ENCODE data around the gene ARHGEF39.

DNA sequence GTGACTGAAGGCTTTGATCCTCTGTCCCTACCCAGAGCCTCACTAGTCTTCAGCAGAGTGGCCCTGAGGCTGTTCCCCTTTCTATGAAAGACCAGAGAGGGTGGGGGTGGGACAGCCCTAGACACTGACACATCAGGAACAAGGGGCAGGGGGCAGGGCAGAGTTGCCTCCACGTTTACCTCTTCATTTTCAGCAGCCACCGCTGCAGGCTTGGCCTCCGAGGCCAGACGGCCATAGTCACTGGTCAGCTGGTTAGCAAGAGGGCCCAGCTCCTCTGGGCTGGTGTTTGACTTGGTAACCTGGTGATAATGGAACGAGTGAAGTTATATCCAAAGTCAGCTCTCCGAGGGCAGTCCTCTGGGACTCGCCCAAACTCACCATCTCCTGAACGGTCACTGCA lies 40.4 kb upstream of the ARHGEF39 start:
- TF ChIP-seq, protein P1, sequence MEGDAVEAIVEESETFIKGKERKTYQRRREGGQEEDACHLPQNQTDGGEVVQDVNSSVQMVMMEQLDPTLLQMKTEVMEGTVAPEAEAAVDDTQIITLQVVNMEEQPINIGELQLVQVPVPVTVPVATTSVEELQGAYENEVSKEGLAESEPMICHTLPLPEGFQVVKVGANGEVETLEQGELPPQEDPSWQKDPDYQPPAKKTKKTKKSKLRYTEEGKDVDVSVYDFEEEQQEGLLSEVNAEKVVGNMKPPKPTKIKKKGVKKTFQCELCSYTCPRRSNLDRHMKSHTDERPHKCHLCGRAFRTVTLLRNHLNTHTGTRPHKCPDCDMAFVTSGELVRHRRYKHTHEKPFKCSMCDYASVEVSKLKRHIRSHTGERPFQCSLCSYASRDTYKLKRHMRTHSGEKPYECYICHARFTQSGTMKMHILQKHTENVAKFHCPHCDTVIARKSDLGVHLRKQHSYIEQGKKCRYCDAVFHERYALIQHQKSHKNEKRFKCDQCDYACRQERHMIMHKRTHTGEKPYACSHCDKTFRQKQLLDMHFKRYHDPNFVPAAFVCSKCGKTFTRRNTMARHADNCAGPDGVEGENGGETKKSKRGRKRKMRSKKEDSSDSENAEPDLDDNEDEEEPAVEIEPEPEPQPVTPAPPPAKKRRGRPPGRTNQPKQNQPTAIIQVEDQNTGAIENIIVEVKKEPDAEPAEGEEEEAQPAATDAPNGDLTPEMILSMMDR (IDR thresholded peaks at IDR 0.05), result no peak
- TF ChIP-seq POLR2AphosphoS5 (IDR thresholded peaks at IDR 0.05), result no peak
